ENCODE data around the gene APLP1. TPM values are rescaled to one million over a fixed set of nuclear protein-coding genes. Genes with fewer than 3 reads are reported as not detected.

APLP1 gene
- total RNA-seq, 4 donors from 2014 or later = 4.6 to 14.6 (median 8.8) TPM

DNA sequence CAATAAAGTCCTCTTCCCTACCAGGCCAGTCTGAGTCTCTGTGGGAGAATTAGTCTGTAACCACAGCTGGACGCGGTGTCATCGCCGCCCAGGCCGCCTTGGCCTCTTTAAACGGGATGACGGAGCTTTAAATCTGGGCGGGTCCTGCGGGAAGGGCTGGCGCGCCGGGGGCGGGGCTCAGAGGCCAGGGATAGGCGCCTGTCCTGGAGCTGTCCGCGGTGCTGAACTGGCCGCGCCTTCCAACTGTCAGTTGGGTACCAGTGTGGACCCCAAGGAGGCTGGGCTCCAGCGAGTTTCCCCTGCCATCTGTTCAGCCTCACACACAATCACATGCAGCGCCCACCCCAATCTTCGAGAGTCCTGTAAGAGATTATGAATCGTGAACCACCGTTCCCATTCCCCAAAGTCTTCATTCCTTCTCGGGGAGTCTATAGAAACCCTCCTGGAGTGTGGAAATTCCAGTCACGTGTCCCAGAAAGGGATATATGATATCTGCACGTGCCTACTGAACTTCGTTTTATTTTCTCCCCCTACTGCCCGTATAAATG lies 11.5 kb downstream of the APLP1 start:
- intact Hi-C loops (cut with DNase I) = loop anchor here (10.0 kb wide), 1 partner anchor 105 kb away; the partner anchor contains the start of gene ARHGAP33
- H3K4me1 ChIP-seq = peaks cover 0 to 9% (median 5%) of the 10 kb centered on the region in 4 donors
- TF ChIP-seq EP300 (IDR thresholded peaks at IDR 0.05) (no peak), POLR2AphosphoS5 (IDR thresholded peaks at IDR 0.05) (peak; percentile 23 to 66)
- no peak overlapping the region for H3K27ac ChIP-seq (replicated peaks in 1 of 4)
- no peak overlapping the region for H3K4me3 ChIP-seq
- H3K9me3 ChIP-seq = no peaks in the 10 kb centered on the region
- WGBS = 4% methylated on average over 23 of the region's 28 CpGs
- no peaks in the 10 kb centered on the region for H3K36me3 ChIP-seq
- peaks cover 0 to 32% (median 0%) of the 10 kb centered on the region in 4 donors for H3K27me3 ChIP-seq
- no peak for DNase-seq (ENCODE audit: extremely low spot score)

DNA sequence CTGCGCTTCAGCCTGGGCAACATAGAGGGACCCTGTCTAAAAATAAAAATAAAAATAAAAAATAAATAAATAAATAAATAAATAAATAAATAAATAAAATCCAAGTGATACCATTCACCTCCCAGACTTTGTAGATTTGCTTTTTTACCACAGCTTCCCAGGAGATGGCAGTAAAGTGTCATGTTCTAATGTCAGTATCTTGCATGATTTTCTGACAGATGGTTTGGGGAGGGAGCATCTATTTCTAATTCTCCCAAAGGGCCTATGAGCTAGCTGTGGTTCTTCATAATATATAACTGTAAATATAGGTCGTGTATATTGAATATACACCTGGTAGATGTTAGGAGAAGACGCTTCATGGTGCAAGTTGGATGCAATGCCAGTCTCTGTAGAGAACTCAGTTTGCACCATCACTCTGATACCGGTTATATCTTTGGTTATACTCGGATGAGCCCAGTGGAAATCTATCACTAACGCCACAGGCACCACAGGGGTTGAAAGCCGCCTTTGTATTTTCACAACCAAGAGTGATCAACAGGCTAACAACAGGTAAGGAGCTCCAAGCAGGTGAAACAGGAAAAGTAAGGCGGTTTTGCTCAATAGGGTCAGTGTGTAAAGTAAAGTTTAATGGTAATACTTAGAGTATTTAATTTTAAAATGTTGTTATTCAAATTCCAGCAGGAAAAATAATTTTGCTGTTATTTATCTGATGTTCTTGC lies 13.9 kb downstream of the APLP1 start:
- 30% methylated on average over 8 of the region's 8 CpGs for WGBS
- intact Hi-C loops (cut with DNase I) = loop anchor here (1.0 to 10.0 kb wide), 2 partner anchors 49 to 107 kb away; partner anchors contain the start of gene ARHGAP33
- peaks cover 0 to 32% (median 0%) of the 10 kb centered on the region in 4 donors for H3K27me3 ChIP-seq
- H3K36me3 ChIP-seq = peaks cover 0 to 9% (median 1%) of the 10 kb centered on the region in 4 donors
- no peaks in the 10 kb centered on the region for H3K9me3 ChIP-seq
- no peak overlapping the region for H3K27ac ChIP-seq (replicated peaks in 1 of 4)
- peaks cover 0 to 9% (median 5%) of the 10 kb centered on the region in 4 donors for H3K4me1 ChIP-seq
- no peak overlapping the region for H3K4me3 ChIP-seq
- TF ChIP-seq POLR2AphosphoS5 (IDR thresholded peaks at IDR 0.05) = peak in 1 of 2 donors; percentile 23
- no peak for TF ChIP-seq EP300 (IDR thresholded peaks at IDR 0.05)
- no peak for TF ChIP-seq POLR2A (IDR thresholded peaks at IDR 0.05; ENCODE audit: low read depth)
- peak; percentile 60 to 68 (median 66) for TF ChIP-seq CTCF (IDR thresholded peaks at IDR 0.05)
- DNase-seq (ENCODE audit: extremely low spot score) = no peak

- Histone ChIP-seq H3K36me3 (peaks cover 11 to 25% (median 15%) of the 10 kb centered on the region in 4 donors), H3K4me3 (no peak overlapping the region), H3K4me1 (peaks cover 0 to 9% (median 5%) of the 10 kb centered on the region in 4 donors), H3K27ac (replicated peaks in 1 of 4) (no peak overlapping the region), H3K9me3 (no peaks in the 10 kb centered on the region), H3K27me3 (peaks cover 0 to 18% (median 0%) of the 10 kb centered on the region in 4 donors)
- intact Hi-C loops (cut with DNase I) = loop anchor here (10.0 kb wide), 1 partner anchor 109 kb away; the partner anchor contains the start of gene ARHGAP33
- WGBS = 66% methylated on average over 2 of the region's 2 CpGs
- TF ChIP-seq POLR2A (IDR thresholded peaks at IDR 0.05; ENCODE audit: low read depth) (no peak), CTCF (IDR thresholded peaks at IDR 0.05) (no peak), POLR2AphosphoS5 (IDR thresholded peaks at IDR 0.05) (no peak), EP300 (IDR thresholded peaks at IDR 0.05) (no peak)
- no peak for DNase-seq (ENCODE audit: extremely low spot score)
These were observed 15.5 kb downstream of the APLP1 start for GRCh38 chr19:35883882-35884281.

GRCh38 chr19:35885225-35885738 lies 16.9 kb downstream of the APLP1 start:
- Histone ChIP-seq H3K27me3 (peaks cover 0 to 6% (median 0%) of the 10 kb centered on the region in 4 donors), H3K9me3 (no peaks in the 10 kb centered on the region), H3K4me3 (no peak overlapping the region), H3K4me1 (no peaks in the 10 kb centered on the region), H3K27ac (replicated peaks in 1 of 4) (no peak overlapping the region), H3K36me3 (peaks cover 23 to 39% (median 29%) of the 10 kb centered on the region in 4 donors)
- no peak for DNase-seq (ENCODE audit: extremely low spot score)
- WGBS = 91% methylated on average over 6 of the region's 6 CpGs
- intact Hi-C loops (cut with DNase I) = loop anchor here (10.0 kb wide), 1 partner anchor 110 kb away; the partner anchor contains the start of gene ARHGAP33
- TF ChIP-seq POLR2AphosphoS5 (IDR thresholded peaks at IDR 0.05) (peak in 1 of 2 donors; percentile 17), EP300 (IDR thresholded peaks at IDR 0.05) (no peak)

DNA sequence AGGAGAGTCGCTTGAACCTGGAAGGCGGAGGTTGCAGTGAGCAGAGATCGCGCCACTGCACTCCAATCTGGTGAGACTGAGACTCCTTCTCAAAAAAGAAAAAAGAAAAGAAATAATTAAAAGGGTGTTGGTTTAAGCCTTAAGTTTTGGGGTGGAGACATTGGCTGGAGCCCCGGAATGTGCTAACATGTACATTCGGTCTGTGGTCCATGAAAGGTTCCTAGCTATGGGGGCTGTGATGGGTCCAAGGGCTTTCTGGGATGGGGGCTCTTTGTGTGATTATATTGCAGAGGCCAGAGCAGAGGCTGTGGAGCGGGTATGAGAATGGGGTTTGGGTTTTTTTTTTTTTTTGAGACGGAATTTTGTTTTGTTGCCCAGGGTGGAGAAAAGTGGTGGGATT lies 17.5 kb downstream of the APLP1 start:
- TF ChIP-seq POLR2AphosphoS5 (IDR thresholded peaks at IDR 0.05) (no peak), EP300 (IDR thresholded peaks at IDR 0.05) (no peak), CTCF (IDR thresholded peaks at IDR 0.05) (no peak), POLR2A (IDR thresholded peaks at IDR 0.05; ENCODE audit: low read depth) (no peak)
- Histone ChIP-seq H3K27ac (replicated peaks in 1 of 4) (no peak overlapping the region), H3K9me3 (no peaks in the 10 kb centered on the region), H3K4me3 (no peak overlapping the region), H3K36me3 (peaks cover 29 to 45% (median 35%) of the 10 kb centered on the region in 4 donors), H3K27me3 (no peaks in the 10 kb centered on the region), H3K4me1 (no peaks in the 10 kb centered on the region)
- DNase-seq (ENCODE audit: extremely low spot score) = no peak
- WGBS = 93% methylated on average over 8 of the region's 8 CpGs
- intact Hi-C loops (cut with DNase I) = loop anchor here (10.0 kb wide), 1 partner anchor 111 kb away; the partner anchor contains the start of gene ARHGAP33
